ENCODE measurements around the gene EHBP1.

The EHBP1 gene

GRCh38 chr2:62705007-62705829, at the start of gene EHBP1:
Gene EHBP1 (plus strand): TSS chr2:62705713. CDS start chr2:62707192, 1,479 bp downstream.
- DNase-seq (ENCODE audit: low read depth) = peak; percentile 98

GRCh38 chr2:62657783-62658182, 47.7 kb upstream of the EHBP1 start:
- no peak for DNase-seq (ENCODE audit: low read depth)

- DNase-seq (ENCODE audit: low read depth) = no peak
These were observed 46.6 kb upstream of the EHBP1 start for GRCh38 chr2:62658891-62659290.

- DNase-seq (ENCODE audit: low read depth) = no peak
These were observed 45.4 kb upstream of the EHBP1 start for GRCh38 chr2:62660087-62660486.

GRCh38 chr2:62660582-62661262, 44.8 kb upstream of the EHBP1 start:
- peak; percentile 93 for DNase-seq (ENCODE audit: low read depth)

- no peak for DNase-seq (ENCODE audit: low read depth)
These were observed 44.3 kb upstream of the EHBP1 start for GRCh38 chr2:62661263-62661635.

- DNase-seq (ENCODE audit: low read depth) = no peak
These were observed 43.4 kb upstream of the EHBP1 start for GRCh38 chr2:62662131-62662530.

GRCh38 chr2:62662554-62662953, 43.0 kb upstream of the EHBP1 start:
- DNase-seq (ENCODE audit: low read depth) = no peak

- DNase-seq (ENCODE audit: low read depth) = peak; percentile 99
These were observed 42.1 kb upstream of the EHBP1 start for GRCh38 chr2:62663411-62663810.

GRCh38 chr2:62663920-62664795, 41.4 kb upstream of the EHBP1 start:
- DNase-seq (ENCODE audit: low read depth) = peak; percentile 88

- DNase-seq (ENCODE audit: low read depth) = no peak
These were observed 40.1 kb upstream of the EHBP1 start for GRCh38 chr2:62665446-62665845.

GRCh38 chr2:62669180-62669579, 36.3 kb upstream of the EHBP1 start:
- DNase-seq (ENCODE audit: low read depth) = no peak

- peak; percentile 65 for DNase-seq (ENCODE audit: low read depth)
These were observed 32.9 kb upstream of the EHBP1 start for GRCh38 chr2:62672601-62673000.

GRCh38 chr2:62675062-62675461, 30.5 kb upstream of the EHBP1 start:
- no peak for DNase-seq (ENCODE audit: low read depth)

- DNase-seq (ENCODE audit: low read depth) = no peak
These were observed 20.3 kb upstream of the EHBP1 start for GRCh38 chr2:62685256-62685655.

- DNase-seq (ENCODE audit: low read depth) = no peak
These were observed 19.4 kb upstream of the EHBP1 start for GRCh38 chr2:62686012-62686685.

GRCh38 chr2:62687636-62688035, 17.9 kb upstream of the EHBP1 start:
- no peak for DNase-seq (ENCODE audit: low read depth)

- DNase-seq (ENCODE audit: low read depth) = no peak
These were observed 16.7 kb upstream of the EHBP1 start for GRCh38 chr2:62688771-62689170.

GRCh38 chr2:62691186-62691585, 14.3 kb upstream of the EHBP1 start:
- DNase-seq (ENCODE audit: low read depth) = no peak

- DNase-seq (ENCODE audit: low read depth) = no peak
These were observed 13.3 kb upstream of the EHBP1 start for GRCh38 chr2:62692225-62692624.

GRCh38 chr2:62698653-62699052, 6.9 kb upstream of the EHBP1 start:
- DNase-seq (ENCODE audit: low read depth) = no peak

- no peak for DNase-seq (ENCODE audit: low read depth)
These were observed 883 bp upstream of the EHBP1 start for GRCh38 chr2:62704654-62705006.
